Stimulated activated CD4-positive, alpha-beta T cell treated with anti-CD3 and anti-CD28 coated beads, Interleukin-1b, Interleukin-23, amount 100 ng/mL, for 1 hour (primary cell): ENCODE data around the gene PLEKHS1.
"Not testable (repeated sequence)": the region's sequence is repeated elsewhere in the genome, so short reads cannot be mapped to it uniquely, and the experiment has no call there.

ENCODE experiments used
- DNase-seq, 2 donors: peaks; one replicate each; pipeline ENCODE4 v3.0.0-alpha.2; 2020; ENCODE audit warnings: low read depth in 2 of 2

Gene PLEKHS1

DNA sequence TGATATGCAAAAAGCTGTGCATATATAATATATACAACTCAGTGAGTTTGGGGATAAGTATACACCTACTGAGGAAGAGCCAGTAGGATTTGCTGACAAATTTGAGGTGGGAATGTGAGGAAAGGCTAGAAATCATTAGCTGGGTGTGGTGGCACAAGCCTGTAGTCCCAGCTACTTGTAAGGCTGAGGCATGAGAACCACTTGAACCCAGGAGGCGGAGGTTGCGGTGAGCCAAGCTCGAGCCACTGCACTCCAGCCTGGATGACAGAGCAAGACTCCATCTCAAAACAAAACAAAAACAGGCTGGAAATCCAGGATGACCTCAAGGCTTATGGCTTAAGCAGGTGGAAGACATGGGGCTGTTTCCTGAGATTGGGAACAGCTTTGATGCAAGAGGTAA, 10.6 kb upstream of the PLEKHS1 start:
- DNase-seq, result no peak

DNA sequence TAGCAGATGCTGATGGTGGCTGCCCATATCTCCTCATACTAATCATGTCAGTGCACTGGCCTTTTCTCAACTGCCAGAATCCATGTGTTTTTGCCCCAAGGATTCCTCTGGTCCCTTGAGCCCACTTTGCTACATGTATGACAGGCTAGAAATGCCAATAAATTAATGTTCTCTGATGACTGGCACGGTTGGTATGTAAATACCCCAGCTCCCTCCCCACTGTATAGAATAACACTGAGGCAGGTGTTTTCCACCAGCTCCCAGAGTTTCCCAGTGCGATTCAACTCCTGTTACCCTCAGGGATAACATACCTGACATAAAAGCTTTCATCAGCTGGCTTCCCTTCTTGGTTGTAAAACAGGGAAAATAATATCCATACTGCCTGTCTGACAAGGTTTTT, 9.0 kb upstream of the PLEKHS1 start:
- no peak for DNase-seq

DNA sequence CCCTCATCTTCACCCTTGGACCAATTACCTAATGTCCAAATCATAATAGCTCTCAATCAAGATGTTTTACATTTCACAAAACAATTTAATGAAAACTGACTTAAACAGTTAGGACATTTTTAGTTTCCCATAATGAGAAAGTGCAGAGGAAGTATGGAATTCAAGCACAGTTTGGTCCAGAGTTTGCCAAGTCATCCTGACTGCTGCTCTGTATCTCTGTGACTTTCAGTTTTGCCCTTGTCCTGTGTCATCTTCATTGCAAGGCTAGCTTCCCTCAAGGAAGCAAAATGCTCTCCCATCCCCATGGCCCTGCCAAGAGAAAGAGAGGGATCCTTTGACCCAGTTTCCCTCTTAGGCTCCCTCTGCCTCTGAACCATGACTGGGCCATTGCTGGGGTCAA, 7.9 kb upstream of the PLEKHS1 start:
- no peak for DNase-seq

DNA sequence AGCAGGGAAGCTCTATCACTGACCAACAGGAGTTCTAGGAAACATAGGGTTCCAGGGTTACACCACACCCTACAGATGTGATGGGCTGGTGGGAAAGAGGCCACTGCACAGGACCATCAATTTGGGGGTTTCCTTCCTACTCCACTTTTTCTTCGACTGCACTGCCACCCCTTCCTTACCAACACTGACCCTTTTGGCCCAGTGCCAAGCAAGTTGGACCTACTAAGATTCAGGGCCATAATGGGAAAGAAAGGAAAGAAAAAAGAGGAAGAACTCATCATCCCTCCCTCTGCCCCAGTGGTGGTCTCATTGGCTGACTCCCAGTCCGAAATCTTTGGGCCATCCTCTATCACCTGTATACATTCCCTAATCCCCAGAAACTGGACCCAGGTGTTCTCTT, 6.1 kb upstream of the PLEKHS1 start:
- DNase-seq, result no peak

DNA sequence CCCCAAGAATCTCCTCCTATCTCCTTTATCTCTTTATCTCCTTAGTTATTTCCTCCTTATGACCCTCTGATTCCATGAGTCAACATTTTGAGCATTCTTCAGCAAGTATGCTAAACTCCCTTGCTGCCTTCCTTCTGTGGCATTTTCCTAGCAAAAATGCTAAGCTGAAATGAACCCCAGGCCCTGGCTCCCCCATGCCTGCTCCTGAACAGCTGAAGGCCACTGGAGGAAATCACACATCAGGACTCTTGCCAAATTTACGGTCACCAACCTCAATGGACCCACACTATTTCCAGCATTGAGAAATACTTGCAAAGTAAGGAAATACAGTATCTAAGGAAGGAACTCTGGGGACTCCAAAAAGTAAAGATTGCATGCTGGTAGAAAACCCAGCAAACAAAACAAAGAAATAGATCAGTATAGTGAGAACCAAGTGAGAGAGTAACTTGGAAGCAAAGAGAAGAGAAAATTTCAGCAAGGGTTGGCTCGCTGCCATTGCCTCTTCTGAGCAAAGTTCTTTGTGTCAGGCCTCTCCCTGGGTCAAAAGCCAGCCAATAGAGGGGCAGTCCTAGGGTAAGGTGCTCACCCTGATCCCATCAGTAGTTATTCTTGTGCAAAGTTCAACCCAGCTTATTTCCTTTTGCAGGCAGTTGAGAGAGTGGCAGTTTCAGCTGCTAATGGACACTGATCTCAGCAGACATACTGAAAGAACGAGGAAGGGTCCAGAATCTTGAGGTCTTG, 5.1 kb upstream of the PLEKHS1 start:
- no peak for DNase-seq

DNA sequence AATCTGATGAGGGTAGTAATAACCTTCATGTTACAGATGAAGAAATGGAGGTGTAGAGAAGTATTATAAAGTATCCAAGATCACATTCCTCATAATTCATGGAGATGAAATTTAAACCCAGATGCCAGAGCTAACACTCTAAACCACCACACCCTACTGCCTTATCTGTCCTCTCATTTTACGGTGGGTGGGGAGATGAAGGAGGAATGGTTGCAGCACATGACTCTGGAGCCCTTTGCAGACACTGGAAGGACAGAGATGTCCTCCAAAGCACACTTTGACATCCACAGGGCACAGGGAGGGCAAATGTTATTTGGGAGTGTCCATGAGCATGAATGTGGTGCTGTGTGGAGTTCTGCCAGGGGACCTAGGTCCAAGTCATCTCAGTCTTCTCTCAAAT, 1.1 kb downstream of the PLEKHS1 start:
- no peak for DNase-seq

DNA sequence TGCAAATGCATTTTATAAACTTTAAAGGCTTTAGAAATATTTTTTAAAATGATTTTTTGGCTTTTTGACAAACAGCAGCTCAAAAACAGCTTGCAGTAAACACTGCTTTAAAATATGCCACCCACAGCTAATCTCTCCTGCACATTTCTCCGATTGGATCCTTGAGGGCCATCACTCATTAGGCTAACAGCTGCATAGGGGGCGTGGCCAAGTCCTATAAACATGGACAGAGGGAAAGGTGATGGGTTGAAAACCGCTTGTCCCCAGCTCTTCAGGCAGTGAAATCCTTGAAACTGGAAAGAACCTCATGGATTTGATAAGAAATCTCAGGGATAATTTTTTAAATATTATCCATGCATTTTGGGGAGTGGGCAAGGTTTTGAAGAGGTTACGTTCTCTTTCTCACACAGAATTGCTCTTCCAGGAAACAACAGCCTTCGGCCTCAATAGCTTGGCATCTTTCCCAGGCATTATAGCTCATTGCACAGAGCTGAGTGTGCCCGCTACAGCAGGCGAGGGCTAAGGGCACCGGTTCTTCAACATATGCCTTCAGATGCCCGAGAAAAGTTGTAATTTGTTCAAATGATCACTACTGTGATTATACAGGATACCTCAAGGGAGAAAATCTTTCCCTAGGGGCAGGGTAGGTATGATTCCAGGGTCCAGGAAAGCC, 1.7 kb downstream of the PLEKHS1 start:
- no peak for DNase-seq

DNA sequence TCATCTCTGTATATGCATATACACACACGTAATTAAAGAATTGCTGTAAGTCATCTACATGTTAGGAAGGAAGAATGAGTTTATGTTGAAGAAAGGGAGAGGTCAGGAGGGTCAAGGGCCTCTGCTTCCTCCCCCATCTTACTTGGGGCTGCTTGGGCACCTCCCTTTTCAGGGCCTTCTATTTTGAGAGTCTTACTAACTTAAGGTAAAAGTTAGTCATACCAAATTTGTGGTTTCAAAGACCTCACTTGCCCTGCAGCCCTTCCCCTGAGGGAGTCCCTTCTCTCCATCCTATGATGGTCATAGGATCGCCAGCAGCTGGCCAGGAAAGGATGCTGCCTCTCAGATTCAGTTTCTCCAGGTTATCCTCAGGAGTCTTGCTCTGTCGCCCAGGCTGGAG, 2.6 kb downstream of the PLEKHS1 start:
- DNase-seq, result no peak

DNA sequence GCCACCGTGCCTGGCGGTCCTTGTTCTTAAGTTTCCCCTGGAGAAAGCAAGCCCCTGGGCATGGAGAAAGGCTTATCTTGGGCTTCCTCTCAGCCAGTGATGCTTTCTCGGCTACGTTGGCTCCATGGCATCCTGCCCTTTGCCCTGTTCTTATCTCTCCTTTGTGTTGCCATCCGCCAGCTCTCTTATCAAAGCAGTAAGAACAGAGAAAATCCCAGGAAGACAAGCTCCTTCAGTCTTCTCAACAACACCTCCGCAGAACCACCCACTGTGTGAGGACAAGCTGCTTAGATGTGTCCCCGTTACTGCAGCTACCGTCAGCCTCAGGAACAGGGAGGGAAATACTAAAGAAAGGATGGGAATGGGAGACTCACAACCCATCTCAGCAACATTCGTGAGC, 3.3 kb downstream of the PLEKHS1 start:
- DNase-seq, result no peak

DNA sequence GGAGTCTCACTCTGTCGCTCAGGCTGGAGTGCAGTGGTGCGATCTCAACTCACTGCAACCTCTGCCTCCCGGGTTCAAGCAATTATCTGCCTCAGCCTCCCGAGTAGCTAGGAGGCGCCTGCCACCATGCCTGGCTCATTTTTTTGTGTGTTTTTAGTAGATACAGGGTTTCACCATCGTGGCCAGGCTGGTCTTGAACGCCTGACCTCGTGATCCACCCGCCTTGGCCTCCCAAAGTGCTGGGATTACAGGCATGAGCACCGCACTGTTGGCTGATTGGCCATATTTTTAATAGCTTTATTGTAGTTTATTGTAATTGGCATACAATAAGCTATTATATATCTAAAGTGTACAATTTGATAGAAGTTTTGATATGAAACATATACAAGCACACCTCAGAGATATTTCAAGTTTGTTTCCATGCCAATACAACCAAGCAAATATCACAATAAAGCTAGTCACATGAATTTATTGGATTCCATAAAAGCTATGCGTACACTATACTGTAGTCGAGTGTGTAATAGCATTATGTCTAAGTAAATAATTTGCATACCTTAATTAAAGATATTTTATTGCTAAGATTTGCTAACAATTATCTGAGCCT, 5.6 kb downstream of the PLEKHS1 start:
- DNase-seq, result no peak

DNA sequence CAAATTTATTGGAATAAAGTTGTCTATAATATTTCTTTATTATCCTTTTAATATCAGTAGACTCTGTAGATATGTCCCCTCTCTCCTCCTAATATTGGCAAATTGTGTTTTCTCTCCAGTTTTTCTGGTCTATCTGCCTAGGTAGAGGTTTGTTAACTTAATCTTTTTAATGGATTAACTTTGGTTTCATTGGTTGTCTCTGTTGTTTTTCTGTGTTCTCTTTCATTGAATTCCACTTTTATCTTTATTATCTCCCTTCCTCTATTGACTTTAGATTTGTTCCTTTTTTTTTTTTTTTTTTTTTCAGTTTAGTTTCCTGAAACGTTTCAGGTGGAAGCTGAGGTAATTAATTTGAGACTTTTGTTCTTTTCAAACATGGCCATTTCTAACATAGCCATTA, 10.6 kb downstream of the PLEKHS1 start:
- DNase-seq, result no peak

DNA sequence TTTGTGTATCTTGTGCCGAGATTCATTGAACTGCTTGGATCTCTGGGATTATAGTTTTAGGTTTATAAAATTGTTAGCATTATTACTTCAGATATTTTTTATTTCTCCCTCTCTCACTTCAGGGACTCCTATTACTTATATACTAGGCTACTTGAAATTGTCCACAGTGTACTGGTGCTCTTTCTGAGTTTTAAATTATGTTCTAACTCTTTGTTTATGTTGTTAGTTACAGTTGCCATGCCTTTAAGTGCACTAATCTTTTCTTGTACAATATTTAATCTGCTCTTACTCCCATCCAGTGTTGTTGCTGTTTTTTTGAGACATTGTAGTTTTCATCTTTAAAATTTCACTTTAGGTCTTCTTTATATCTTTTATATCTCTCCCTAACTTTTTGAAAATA, 13.1 kb downstream of the PLEKHS1 start:
- DNase-seq, result no peak

DNA sequence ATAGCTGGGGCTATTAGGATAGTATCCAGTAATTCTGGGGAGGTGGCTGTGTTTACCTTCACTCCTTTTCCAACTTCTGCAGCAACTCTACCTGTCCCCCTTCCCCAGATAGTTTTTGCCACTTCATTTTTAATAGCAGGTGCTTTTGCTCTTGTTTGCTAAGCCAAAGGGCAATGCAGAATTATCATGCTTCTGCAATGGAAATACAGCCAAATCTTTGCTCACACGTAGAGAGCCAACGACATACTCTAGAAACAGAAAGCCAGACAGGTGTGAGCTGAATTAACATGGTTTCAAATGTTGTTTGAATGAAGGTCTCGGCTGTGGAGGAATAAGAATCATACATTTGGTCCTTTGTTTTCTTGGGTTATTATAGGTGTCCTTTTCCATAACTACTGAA, 14.4 kb downstream of the PLEKHS1 start:
- no peak for DNase-seq

DNA sequence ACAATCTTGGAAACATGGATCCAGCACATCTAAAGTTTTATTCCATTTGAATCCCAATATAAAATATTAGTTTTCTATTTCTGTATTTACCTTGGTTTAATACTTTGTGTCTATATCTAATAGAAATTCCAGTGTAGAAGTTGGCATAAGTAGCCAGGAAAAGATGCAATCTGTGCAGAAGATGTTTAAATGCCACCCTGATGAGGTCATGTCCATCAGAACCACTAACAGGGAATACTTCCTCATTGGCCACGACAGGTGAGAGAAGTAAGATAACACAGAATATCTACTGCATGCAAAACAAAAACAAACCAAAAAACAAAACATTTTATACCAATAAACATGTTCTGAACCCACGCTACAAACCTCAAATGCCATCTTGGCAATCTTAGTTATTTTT, 15.7 kb downstream of the PLEKHS1 start:
- no peak for DNase-seq

DNA sequence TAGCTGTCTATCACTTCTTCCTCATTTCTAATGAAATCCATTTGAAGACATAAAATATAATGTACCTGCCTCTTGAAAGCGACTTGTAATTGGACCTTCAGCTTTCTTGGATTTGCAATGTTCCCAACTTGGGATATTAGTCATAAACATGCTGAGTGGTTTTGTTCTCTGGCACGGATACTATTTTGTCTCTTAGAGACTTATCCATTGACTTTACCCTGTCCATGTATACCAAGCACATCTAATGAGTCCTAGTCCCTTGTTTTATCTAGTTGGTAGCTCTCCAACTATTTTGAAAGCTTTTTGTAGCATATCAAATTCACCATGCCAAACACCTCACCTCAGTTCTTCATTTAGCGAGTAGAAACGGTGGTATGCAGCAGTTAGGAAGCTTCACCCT, 18.9 kb downstream of the PLEKHS1 start:
- no peak for DNase-seq

DNA sequence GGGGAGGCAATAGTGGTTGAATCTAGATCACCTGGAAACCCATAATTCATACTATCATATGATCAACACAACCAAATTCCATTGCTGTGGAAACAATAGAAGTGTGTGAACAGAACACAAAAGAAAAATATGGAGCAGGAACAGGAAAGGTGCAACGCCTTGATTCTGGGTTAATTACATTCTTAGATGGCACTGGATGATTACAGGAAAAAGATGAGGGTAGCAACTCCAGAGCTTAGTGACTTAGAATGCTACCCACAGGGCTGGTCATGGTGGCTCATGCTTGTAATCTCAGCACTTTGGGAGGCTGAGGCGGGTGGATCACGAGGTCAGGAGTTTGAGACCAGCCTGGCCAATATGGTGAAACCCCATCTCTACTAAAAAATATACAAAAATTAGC, 19.6 kb downstream of the PLEKHS1 start:
- DNase-seq, result not testable (repeated sequence)

DNA sequence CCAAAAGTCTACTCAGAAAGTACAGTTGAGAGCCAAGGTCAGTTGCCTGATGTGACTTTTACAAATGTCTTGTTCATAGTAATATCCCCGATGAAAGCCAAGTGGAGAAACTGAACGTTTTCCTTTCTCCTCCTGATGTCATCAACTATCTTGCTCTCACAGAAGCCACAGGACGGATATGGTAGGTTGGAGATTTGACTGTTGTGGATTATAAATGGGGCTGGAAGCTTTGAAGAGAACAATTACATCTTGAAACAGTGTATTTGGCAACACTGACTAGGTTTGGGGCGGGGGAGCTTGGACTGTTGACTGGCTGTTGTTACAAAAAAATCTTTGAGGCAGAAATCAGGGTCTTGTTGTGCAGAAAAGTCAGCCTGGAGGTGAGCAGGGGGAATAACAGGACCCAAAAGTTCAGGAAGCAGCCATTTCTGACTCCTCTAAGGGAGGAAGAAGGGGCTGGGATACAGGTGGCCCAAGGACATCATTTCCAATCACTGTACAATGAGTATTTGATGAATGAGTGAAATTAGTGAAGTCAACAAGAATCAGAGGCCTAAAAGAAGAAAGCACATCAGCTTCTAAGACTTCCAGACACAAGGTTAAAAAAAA, 24.3 kb downstream of the PLEKHS1 start:
- DNase-seq, result no peak

DNA sequence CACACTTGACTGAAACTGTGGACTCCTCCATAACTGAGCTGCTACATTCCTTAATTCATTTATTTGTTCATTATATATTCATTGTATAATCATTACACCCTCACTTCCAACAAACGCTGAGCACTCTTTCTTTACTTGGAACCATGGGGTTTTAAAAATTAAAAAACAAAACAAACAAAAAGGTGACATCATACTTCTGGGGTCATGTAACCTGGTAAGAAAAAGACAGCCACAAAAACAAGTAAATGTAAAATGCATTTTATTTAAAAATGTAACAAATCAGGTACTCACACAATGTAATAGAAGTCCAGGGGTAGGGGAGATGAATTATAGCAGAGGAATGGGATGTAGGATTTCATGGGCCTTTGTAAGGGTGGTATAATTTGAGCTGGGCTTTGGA, 25.1 kb downstream of the PLEKHS1 start:
- DNase-seq, result no peak

DNA sequence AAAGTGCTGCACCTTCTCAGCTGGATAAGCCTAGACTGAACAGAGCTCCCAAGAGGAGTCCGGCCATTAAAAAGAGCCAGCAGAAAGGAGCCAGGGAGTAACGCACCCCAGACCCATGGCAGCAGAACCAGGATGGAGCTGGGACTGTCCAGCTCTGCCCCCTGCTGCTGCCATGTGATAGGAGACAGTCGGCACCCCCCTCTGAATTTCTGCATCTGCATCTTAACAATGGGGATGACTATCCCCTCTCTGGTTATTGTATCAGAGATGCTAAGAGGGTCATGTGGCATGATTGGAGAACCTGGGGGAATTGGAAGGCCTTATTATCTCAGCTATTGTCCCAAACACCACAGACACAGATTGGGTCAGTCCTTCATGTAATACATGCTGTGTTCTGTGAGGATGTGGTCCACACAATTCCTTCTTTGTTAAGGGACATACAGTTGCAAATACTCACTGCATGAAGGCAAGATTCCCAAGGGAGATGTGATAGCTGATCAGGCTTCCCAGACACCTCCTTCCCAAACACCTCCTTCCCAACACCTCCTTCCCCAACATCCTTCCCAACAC, 29.3 kb downstream of the PLEKHS1 start:
- DNase-seq, result no peak

DNA sequence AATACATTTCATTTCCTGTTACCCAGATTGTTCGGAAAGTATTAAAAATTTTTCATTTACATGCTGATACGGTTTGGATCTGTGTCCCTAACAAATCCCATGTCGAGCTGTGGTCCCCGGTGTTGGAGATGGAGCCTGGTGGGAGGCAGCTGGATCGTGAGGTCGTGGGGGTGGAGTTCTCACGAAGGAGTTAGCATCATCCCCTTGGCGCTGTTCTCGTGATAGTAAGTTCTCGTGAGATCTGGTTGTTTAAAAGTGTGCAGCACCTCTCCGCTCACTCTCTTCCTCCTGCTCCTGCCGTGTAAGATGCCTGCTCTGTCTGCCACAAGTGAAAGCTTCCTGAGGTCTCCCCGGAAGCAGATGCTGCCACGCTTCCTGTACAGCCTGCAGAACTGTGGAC, 30.9 kb downstream of the PLEKHS1 start:
- DNase-seq, result no peak

DNA sequence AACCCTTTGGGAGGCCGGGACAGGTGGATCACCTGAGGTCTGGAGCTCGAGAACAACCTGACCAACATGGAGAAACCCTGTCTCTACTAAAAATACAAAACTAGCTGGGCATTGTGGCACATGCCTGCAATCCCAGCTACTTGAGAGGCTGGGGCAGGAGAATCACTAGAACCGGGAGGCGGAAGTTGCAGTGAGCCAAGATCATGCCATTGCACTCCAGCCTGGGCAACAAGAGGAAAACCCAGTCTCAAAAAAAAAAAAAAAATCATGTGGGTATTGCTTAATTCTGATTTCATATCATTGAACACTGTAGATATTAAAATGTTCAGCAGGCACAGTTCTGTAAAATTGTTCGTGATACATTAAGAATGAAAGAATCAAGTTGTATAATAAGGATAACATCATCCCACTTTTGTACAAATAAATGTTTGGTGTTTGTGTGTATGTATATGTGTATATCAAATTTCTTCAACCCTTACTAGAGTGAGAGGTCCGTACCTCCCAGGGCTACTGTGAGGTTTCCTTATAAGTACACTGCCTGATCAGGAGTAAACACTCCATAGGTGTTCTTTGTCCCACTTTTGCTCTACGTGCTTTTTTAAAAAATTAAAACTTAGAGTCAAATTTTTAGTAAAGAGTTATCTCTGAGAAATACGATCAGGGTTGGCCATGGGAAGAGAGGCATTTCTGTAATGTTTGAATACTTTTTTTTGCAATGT, 31.7 kb downstream of the PLEKHS1 start:
- no peak for DNase-seq

DNA sequence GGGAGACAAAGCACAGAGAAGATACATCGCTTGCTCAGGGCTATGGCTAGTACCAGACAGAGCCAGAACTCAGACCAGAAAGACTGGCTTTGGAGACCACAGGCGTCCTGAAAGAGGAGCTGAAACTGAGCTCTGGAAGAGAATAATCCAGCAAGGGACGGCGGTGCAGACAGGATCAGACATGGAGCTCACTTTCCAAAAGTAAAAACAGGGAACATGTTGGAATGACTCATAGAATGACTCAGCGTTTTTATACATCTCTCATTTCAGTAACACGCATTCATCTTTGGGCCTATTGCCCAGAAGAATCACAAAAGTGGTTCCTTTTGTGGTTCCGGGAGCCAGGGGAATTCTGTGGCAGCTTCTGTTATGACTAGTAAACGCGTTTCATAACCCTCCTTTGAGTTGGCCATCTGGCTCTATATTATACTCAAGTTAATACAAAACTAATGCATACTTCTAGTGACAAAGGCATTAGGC, 37.2 kb downstream of the PLEKHS1 start:
- DNase-seq, result no peak
